Measurements from ENCODE around the gene HRH2. TPM values are rescaled to one million over a fixed set of nuclear protein-coding genes. Genes with fewer than 3 reads are reported as not detected.

Gene HRH2
- total and polyA plus RNA-seq, 8 donors, result 0.58 to 44.6 (median 4.6) TPM

DNA sequence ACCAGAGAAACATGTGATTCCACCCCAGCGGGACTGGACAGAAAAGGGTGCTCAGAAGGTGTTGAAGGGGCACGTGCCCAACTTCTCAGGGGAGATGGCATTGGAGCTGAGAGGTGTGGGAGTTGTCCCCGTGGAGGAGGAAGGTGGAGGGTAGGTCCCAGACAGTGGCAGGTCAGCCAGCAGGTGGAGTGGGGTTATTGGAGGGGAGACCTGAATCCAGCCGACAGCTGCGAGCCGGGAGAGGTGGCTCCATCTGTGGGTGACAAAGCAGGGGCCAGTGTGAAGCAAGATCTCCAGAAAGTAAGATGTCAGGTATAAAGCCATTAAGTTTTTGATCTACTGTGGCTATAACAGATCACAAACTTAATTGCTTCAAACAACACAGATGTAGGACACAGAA lies 75.1 kb downstream of the HRH2 start:
- WGBS, 5 donors, result 78 to 83% (median 81%) methylated on average over 6 of the region's 6 CpGs
- H3K9me3 ChIP-seq, result peaks cover 0 to 5% (median 1%) of the 10 kb centered on the region in 4 donors
- H3K27ac ChIP-seq, result no peak overlapping the region
- intact Hi-C loops (cut with DNase I; ENCODE audit: low total_unique reads), result no loop called here
- no peak overlapping the region for H3K4me3 ChIP-seq
- DNase-seq, result no peak
- peaks cover 0 to 75% (median 22%) of the 10 kb centered on the region in 3 donors for H3K27me3 ChIP-seq
- TF ChIP-seq POLR2AphosphoS5 (IDR thresholded peaks at IDR 0.05) (no peak), POLR2A (IDR thresholded peaks at IDR 0.05) (no peak), CTCF (IDR thresholded peaks at IDR 0.05) (no peak), EP300 (IDR thresholded peaks at IDR 0.05) (no peak)
- peaks cover 8 to 13% (median 11%) of the 10 kb centered on the region in 4 donors for H3K4me1 ChIP-seq
- H3K36me3 ChIP-seq, result no peaks in the 10 kb centered on the region

DNA sequence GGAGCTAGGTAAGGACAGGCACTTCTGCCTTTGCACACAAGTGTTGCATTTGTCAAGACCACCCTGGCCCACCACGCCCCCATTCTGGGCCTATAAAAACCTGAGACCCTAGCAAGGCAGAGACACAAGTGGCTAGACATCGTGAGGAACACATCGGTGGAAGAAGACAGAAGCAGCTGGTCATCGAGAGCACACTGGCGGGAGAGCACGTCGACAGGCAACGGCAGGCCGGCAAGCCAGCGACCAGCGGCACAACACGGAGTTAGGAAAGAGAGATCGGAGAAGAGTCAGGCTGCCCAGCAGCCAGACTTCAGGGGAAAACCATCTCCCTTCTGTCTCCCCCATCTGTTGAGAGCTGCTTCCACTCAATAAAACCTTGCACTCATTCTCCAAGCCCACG lies 76.1 kb downstream of the HRH2 start:
- TF ChIP-seq POLR2A (IDR thresholded peaks at IDR 0.05) (no peak), CTCF (IDR thresholded peaks at IDR 0.05) (no peak), EP300 (IDR thresholded peaks at IDR 0.05) (no peak), POLR2AphosphoS5 (IDR thresholded peaks at IDR 0.05) (no peak)
- Histone ChIP-seq H3K4me1 (peaks cover 8 to 11% (median 10%) of the 10 kb centered on the region in 4 donors), H3K36me3 (no peaks in the 10 kb centered on the region), H3K4me3 (no peak overlapping the region), H3K9me3 (peaks cover 0 to 5% (median 1%) of the 10 kb centered on the region in 4 donors), H3K27ac (no peak overlapping the region), H3K27me3 (peaks cover 0 to 75% (median 19%) of the 10 kb centered on the region in 3 donors)
- 85 to 94% (median 87%) methylated on average over 14 of the region's 14 CpGs for WGBS, 5 donors
- intact Hi-C loops (cut with DNase I; ENCODE audit: low total_unique reads), result no loop called here
- no peak for DNase-seq

GRCh38 chr5:175734501-175734900 lies 76.6 kb downstream of the HRH2 start:
- intact Hi-C loops (cut with DNase I; ENCODE audit: low total_unique reads), result no loop called here
- no peak for DNase-seq
- 54 to 75% (median 61%) methylated on average over 9 to 10 of the region's 10 CpGs for WGBS, 5 donors

DNA sequence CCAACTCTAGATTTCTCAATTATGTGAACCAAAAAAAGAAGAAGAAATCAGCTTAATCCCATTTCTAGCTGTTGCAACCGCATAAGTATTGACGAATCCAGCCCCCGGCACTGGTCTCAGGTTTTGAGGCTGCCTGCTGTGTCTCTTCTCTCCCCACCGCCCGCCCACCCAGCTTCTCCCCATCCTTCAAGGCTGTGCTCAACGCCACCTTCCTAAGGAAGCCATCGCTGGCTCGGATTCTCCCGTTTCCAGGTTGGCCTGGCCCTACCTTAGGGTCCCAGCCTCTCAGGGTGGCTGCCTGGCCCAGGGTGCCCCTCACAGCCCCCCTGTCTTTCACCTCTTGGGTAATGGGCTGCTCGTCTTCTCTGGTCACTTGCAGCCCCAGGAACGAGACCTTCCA lies 77.8 kb downstream of the HRH2 start:
- no peak for DNase-seq
- 75 to 81% (median 79%) methylated on average over 10 to 11 of the region's 11 CpGs for WGBS, 5 donors
- TF ChIP-seq POLR2A (IDR thresholded peaks at IDR 0.05) (no peak), POLR2AphosphoS5 (IDR thresholded peaks at IDR 0.05) (no peak), CTCF (IDR thresholded peaks at IDR 0.05) (no peak), EP300 (IDR thresholded peaks at IDR 0.05) (no peak)
- Histone ChIP-seq H3K4me3 (no peak overlapping the region), H3K27me3 (peaks cover 0 to 74% (median 14%) of the 10 kb centered on the region in 3 donors), H3K36me3 (no peaks in the 10 kb centered on the region), H3K4me1 (no peaks in the 10 kb centered on the region), H3K9me3 (peaks cover 0 to 5% (median 1%) of the 10 kb centered on the region in 4 donors), H3K27ac (no peak overlapping the region)
- intact Hi-C loops (cut with DNase I; ENCODE audit: low total_unique reads), result no loop called here

More at GRCh38 chr5:175734501-175734900, 76.6 kb downstream of the HRH2 start:
- Histone ChIP-seq H3K27me3 (peaks cover 0 to 72% (median 15%) of the 10 kb centered on the region in 3 donors), H3K4me3 (no peak overlapping the region), H3K4me1 (peaks cover 3 to 7% (median 6%) of the 10 kb centered on the region in 4 donors), H3K9me3 (peaks cover 0 to 5% (median 1%) of the 10 kb centered on the region in 4 donors), H3K27ac (no peak overlapping the region), H3K36me3 (no peaks in the 10 kb centered on the region)
- TF ChIP-seq CTCF (IDR thresholded peaks at IDR 0.05) (no peak), EP300 (IDR thresholded peaks at IDR 0.05) (no peak), POLR2A (IDR thresholded peaks at IDR 0.05) (no peak), POLR2AphosphoS5 (IDR thresholded peaks at IDR 0.05) (no peak)

Data from stomach (tissue), 9 donors.